SU-DHL-6 (cell line): Measurements from ENCODE around the gene RBFOX1.

Experiments used
- EZH2phosphoT487 ChIP-seq: fragments of 200-600 bp; sonication (generic), shearing (Covaris generic); conservative IDR thresholded peaks from 2 replicates; pipeline ENCODE4 v1.6.1; 2018; ENCODE audit warnings: mild to moderate bottlenecking, antibody characterized with exemption, low read length, moderate library complexity, mixed read lengths
- TF ChIP-seq, protein P1 (sequence below): fragments of 200-600 bp; sonication (generic); IDR thresholded peaks from one replicate; pipeline ENCODE4 v1.5.1; 2017; ENCODE audit warnings: antibody characterized with exemption, mild to moderate bottlenecking, low read length, moderate library complexity; ENCODE audit not compliant: insufficient read depth, poor library complexity, severe bottlenecking

DNA sequence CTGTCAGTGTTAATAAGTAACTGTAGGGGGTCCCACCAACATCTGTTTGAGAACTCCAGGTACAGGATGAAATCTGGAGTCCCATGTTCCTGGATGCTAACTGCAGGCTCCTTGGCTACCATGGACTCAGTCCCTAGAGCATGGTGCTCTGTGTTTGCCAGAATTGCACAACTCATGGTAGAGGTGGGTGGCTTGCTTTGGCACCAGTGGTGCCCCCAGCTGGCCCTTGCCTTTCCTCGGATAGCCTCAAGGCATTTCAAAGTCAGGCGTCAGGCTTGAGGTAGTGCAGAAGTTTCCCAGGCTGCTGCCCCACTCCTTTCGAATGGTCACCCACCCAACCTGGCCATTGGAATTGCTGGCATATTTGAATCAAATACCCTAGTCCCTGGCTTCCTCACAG lies 179.9 kb downstream of the RBFOX1 start:
- TF ChIP-seq, protein P1, sequence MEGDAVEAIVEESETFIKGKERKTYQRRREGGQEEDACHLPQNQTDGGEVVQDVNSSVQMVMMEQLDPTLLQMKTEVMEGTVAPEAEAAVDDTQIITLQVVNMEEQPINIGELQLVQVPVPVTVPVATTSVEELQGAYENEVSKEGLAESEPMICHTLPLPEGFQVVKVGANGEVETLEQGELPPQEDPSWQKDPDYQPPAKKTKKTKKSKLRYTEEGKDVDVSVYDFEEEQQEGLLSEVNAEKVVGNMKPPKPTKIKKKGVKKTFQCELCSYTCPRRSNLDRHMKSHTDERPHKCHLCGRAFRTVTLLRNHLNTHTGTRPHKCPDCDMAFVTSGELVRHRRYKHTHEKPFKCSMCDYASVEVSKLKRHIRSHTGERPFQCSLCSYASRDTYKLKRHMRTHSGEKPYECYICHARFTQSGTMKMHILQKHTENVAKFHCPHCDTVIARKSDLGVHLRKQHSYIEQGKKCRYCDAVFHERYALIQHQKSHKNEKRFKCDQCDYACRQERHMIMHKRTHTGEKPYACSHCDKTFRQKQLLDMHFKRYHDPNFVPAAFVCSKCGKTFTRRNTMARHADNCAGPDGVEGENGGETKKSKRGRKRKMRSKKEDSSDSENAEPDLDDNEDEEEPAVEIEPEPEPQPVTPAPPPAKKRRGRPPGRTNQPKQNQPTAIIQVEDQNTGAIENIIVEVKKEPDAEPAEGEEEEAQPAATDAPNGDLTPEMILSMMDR, result no peak
- no peak for TF ChIP-seq EZH2phosphoT487
